Uterus (tissue), 2 donors: ENCODE measurements around the gene CCDC124.

Experiments
- CTCF ChIP-seq, 4 experiments: fragments of 200-600 bp in 2 of 4; fragments of 450-650 bp in 2 of 4; sonication (generic) in 2 of 4; IDR thresholded peaks; one replicate each; pipeline ENCODE4 v1.5.1; 2016 to 2019; ENCODE audit warnings: antibody characterized with exemption in 4 of 4, mild to moderate bottlenecking in 2 of 4, moderate library complexity in 1 of 4
- POLR2A ChIP-seq, 2 donors: fragments of 450-650 bp; IDR thresholded peaks; one replicate each; pipeline ENCODE4 v1.6.1; 2016; ENCODE audit warnings: antibody characterized with exemption in 2 of 2, mild to moderate bottlenecking in 1 of 2, moderate library complexity in 1 of 2

GRCh38 chr19:17966129-17966483, 33.3 kb downstream of the CCDC124 start:
- TF ChIP-seq CTCF (IDR thresholded peaks at IDR 0.05) (no peak), POLR2A (IDR thresholded peaks at IDR 0.05) (no peak)
